SK-N-DZ (cell line): ENCODE measurements around the gene CPNE6.
"Not testable (repeated sequence)": the region's sequence is repeated elsewhere in the genome, so short reads cannot be mapped to it uniquely, and the experiment has no call there.

Experiments used
- DNase-seq: peaks from one replicate; pipeline ENCODE4 v3.0.0-alpha.2; 2015; ENCODE audit warnings: low spot score

The CPNE6 gene

GRCh38 chr14:24103451-24103850 is 32.1 kb downstream of the CPNE6 start:
- DNase-seq: no peak

- DNase-seq: not testable (repeated sequence)
Measured at GRCh38 chr14:24105609-24106239, 34.4 kb downstream of the CPNE6 start.

- no peak for DNase-seq
Measured at GRCh38 chr14:24106672-24107271, 35.4 kb downstream of the CPNE6 start.

- no peak for DNase-seq
Measured at GRCh38 chr14:24108336-24108874, 37.0 kb downstream of the CPNE6 start.

- DNase-seq: no peak
Measured at GRCh38 chr14:24110060-24110459, 38.7 kb downstream of the CPNE6 start.

- no peak for DNase-seq
Measured at GRCh38 chr14:24110523-24110922, 39.2 kb downstream of the CPNE6 start.

- DNase-seq: no peak
Measured at GRCh38 chr14:24113379-24113800, 42.0 kb downstream of the CPNE6 start.

GRCh38 chr14:24113801-24114531 is 42.6 kb downstream of the CPNE6 start:
- peak; percentile 89 for DNase-seq

- peak; percentile 100 for DNase-seq
Measured at GRCh38 chr14:24114532-24115421, 43.4 kb downstream of the CPNE6 start, which contains the start of the genes DCAF11 and NRL. Gene DCAF11, plus strand, starts transcription at chr14:24114777. Its CDS starts 818 bp downstream, at chr14:24115595. Gene NRL, minus strand, starts transcription at chr14:24114949. Its CDS starts 32,101 bp downstream, at chr14:24082848.

GRCh38 chr14:24115422-24116127 is 44.2 kb downstream of the CPNE6 start:
- no peak for DNase-seq

GRCh38 chr14:24116128-24116814 is 44.9 kb downstream of the CPNE6 start:
- DNase-seq: no peak

- no peak for DNase-seq
Measured at GRCh38 chr14:24117179-24117578, 45.8 kb downstream of the CPNE6 start.

- no peak for DNase-seq
Measured at GRCh38 chr14:24119691-24120090, 48.3 kb downstream of the CPNE6 start.

- no peak for DNase-seq
Measured at GRCh38 chr14:24121210-24121609, 49.8 kb downstream of the CPNE6 start.

GRCh38 chr14:24122416-24122815 is 51.1 kb downstream of the CPNE6 start:
- DNase-seq: no peak

- no peak for DNase-seq
Measured at GRCh38 chr14:24122898-24123297, 51.5 kb downstream of the CPNE6 start.

GRCh38 chr14:24123424-24124417 is 52.4 kb downstream of the CPNE6 start:
- no peak for DNase-seq

GRCh38 chr14:24126939-24127338 is 55.6 kb downstream of the CPNE6 start:
- DNase-seq: no peak

- DNase-seq: no peak
Measured at GRCh38 chr14:24127673-24128072, 56.3 kb downstream of the CPNE6 start.
